GM21367 (cell line): ENCODE results near the gene ATXN1.

Source experiments
- ATAC-seq: cut with Tn5 transposase; IDR thresholded peaks from one replicate; pipeline ENCODE4 v1.9.1; 2021; ENCODE audit not compliant: unreplicated experiment

ATXN1 gene

DNA sequence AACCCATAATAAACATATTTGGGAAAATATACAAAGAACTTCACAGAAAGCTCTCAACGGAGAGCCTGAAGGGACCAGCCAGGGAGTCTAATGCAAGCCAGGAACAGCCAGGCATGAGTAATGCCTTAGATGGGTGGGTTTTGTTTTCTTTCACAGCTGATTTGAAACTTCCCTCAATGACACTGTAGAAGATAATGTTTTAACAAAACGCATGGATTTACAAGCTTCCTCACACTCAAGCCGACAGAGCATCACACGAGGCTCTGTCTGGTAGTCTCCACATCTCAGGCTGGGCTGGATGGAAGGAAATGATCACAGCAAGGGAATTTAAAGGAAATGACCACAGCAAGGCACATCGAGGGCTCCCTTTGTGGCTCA is 409.0 kb downstream of the ATXN1 start:
- no peak for ATAC-seq

GRCh38 chr6:16349544-16349943 is 411.7 kb downstream of the ATXN1 start:
- no peak for ATAC-seq

DNA sequence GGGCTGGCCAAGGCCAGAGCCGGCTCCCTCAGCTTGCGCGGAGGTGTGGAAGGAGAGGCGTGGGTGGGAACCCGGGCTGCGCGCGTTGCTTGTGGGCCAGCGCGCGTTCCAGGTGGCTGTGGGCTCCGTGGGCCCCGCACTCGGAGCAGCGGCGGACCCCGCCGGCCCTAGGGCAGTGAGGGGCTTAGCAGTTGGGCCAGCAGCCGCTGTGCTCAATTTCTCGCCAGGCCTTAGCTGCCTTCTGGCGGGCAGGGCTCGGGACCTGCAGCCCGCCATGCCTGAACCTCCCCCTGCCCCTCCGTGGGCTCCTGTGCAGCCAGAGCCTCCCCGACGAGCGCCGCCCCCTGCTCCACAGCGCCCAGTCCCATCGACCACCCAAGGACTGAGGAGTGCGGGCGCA is 414.4 kb downstream of the ATXN1 start:
- ATAC-seq = no peak

DNA sequence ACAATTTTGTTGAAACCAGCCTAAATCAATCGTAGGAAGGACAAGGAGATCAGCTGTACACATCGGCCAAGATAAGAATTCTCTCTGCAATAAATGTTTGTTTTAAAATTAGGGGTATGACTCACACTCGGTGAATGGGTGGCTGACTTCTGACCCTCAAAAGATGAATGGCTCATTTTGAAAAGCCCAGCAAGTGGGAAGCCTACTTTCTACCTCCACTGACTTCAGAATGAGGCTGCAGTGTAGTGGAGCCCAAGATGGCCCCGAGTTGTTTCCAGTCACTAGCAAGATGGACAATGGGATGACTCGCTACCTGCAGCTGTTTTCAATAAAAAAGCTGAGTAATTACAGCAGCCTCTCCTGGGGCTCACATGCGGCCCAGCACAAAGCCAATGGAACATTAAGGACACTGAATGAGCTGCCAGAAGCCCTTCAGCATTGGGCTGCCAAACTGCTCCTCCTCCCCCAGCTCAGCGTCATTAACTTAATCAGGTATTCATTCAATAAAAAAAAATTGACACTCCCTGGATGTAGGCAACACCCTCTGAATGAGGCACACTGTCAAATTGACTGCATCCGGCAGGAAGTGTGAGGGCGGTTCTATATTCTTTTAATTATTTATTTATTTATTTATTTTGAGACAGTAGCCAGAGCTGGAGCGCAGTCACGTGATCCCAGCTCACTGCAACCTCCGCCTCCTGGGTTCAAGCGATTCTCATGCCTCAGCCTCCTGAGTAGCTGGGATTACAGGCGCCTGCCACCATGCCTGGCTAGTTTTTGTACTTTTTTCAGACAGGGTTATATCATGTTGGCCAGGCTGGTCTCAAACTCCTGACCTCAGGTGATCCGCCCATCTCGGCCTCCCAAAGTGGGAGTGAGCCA is 415.6 kb downstream of the ATXN1 start:
- no peak for ATAC-seq

GRCh38 chr6:16344756-16345155 is 416.5 kb downstream of the ATXN1 start:
- no peak for ATAC-seq

GRCh38 chr6:16343593-16343992 is 417.7 kb downstream of the ATXN1 start:
- ATAC-seq = no peak

- no peak for ATAC-seq
Observed at GRCh38 chr6:16339265-16339587, 422.0 kb downstream of the ATXN1 start.

- no peak for ATAC-seq
Observed at GRCh38 chr6:16338577-16339264, 422.5 kb downstream of the ATXN1 start.

- ATAC-seq = no peak
Observed at GRCh38 chr6:16337295-16337975, 423.8 kb downstream of the ATXN1 start.

DNA sequence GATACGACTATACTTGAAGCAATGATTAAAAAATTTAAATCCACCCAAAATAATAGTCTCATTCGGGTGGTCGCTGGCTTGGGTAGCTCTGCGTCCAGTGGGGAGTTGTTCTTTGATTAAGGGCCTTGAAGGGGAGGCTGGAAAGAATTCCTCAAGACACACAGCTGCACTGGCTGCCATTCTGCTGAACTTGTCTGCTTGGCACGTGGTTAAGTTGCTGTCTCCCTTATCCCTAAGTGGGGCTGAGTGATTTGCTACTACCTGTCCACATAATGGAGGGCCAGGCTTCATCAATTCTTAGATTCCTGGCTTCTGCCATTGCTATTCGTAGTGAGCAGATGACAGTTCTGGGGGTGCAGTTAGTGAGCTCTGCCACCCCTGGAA is 424.4 kb downstream of the ATXN1 start:
- no peak for ATAC-seq

DNA sequence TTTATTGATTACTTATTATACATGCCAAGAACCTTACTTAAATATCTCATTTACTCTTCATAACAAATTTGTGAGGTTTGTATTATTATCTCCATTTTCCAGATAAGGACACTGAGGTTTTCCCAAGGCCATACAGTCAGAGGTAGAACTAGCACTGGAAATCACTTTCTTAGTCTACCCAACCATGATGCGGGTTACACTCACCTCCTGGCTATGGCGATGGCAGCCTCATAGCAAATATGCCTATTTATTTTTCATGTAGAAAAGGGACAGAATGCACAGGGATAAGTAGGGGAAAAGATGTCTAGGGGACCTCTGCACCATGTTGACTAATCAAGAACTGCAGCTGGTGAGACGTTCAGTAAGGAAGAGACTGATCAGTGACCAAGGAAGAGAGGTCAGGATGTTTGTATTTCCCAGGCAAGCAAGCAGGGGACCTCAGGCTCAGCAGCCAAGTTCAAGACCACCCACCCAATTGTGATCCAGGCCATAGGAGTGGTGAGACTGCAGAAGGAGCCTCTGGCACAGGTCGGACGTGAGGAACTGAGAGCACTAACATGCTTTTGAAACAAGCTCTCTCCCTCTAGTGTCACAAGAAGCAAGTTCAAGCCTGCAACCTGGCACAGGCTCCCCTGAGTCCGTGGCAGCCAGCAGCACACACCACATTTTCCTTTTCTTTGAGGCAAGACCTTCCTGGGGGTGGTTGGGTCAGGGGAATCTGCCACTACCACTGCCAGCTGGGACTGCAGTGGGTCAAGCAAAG is 425.0 kb downstream of the ATXN1 start:
- ATAC-seq = no peak

- ATAC-seq = no peak
Observed at GRCh38 chr6:16335176-16335575, 426.1 kb downstream of the ATXN1 start.

DNA sequence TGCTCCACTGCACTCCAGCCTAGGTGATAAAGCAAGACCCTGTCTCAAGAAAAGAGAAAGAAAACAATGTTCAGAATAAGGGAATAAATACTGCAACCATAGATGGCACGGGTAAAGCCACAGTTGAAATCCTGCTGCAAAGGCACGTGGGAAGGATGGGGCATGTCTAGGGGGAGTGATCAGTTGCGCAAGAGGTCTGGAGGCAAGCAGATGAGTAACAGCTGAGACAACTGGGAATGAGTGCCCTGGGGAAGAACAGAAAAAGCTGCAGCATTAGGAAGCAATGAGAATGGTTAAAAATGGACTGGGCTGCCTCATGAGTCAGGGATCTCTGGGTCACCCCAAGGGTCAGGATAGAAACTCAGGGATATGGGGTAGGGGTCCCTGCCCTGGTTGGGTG is 426.6 kb downstream of the ATXN1 start:
- no peak for ATAC-seq

GRCh38 chr6:16333580-16333979 is 427.7 kb downstream of the ATXN1 start:
- no peak for ATAC-seq

DNA sequence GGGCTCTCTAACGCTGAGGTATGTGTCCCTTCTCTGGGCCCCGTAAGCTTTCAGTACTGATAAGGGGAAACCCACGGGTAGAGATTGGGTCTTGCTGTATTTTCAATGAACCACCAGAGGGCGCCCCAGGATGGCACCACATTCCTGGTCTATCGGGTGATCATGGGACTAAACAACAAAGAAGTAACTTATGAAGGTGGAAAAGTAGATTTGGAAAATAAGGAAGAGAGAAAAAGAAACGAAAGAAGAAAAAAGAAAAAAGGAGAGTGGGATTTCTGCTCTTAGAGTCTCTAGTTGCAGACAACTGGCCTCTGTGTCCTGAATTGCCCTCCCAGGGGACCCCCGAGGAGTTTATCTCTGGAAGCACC is 429.1 kb downstream of the ATXN1 start:
- ATAC-seq = peak; percentile 84

DNA sequence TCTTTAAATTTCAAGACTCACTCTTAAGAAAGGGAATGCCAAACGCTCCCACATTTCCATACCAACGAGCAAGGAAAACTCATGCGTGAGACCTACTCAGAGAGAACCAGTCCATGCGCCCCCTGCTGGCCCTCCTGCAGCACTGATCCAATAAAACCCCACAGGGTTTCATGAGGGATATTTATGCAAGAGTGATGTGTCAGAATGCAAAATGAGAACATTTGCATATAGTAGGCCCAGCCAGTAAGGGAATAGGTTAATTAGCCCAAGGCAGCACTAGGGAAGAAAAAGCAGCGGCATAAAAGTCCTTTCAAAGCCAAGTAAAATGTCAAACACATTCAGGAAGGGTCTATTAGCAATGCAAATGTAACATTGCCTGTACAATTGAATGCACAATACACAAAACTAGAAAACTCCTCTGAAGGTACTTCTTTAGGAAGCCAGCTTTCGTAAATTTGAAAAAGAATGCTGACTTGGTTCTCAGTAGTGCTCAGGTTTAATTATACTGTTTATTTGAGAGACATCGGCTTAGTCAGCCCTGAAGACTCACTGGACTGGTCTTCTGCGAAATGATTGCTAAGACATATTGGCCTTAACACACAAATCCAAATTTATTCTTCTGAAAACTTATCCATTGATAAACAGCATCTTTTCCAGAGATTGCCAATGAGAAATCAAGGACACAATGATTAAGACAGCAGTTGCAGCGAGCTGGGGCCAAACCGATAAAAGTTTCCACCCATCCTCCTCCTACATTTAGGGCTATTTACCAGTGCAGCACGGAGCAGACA is 429.7 kb downstream of the ATXN1 start:
- peak; percentile 38 for ATAC-seq

- no peak for ATAC-seq
Observed at GRCh38 chr6:16329233-16329632, 432.0 kb downstream of the ATXN1 start.

DNA sequence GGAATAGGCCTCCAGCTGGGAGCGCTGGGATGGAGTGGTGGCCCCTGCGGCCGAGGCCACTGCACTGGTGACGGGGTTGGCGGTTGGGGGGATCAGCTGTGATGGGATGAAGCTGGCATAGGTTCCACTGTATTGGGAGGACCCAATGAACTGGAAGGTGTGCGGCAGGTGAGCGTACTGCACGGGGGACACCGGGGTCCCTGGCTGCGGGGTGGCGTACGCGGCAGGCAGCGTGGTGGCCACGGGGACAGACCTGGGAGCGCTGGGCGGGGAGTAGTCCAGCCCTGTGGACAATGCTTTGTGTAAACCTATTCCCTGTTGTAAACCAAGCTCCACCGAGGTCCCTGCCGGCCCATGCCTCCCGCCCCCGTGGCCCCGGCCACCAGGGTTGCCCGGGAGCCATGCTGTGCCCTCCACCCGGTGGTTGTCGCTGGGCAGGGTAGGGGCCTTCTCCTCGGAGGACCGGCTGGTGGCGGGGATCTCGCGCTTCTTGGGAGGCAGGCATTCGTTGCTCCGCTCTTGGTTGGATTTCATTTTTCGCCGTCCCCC is 433.4 kb downstream of the ATXN1 start:
- no peak for ATAC-seq

DNA sequence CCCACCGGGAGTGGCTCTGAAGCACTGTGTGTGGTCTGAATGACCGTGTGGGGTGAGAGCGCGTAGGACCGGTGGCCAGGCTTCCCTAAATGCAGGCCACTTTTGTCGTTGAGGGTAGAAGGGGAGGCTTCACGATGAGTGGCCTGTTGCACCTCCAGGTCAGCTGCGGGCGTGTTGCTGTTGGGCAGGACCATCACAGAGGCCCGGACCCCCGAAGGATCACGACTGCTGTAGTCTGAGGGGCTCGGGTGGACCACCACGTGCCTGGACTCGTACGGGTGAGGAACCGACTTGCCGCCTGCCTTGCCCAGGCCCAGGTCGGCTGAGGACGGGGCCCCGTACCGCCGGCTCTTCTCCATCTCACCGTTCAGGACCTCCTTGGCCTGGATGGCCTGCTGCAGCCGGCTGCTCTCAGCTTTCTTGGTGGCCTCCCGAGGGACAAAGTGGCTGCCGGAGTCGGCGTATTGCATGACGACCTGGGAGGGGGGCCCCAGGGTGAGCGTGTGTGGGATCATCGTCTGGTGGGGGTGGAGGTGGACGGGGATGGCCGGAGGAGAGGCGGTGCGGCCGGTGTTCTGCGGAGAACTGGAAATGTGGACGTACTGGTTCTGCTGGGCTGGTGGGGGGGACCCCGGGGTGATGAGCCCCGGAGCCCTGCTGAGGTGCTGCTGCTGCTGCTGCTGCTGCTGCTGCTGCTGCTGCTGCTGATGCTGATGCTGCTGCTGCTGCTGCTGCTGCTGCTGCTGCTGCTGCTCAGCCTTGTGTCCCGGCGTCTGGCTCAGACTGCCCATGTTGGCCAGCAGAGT is 434.1 kb downstream of the ATXN1 start:
- no peak for ATAC-seq

DNA sequence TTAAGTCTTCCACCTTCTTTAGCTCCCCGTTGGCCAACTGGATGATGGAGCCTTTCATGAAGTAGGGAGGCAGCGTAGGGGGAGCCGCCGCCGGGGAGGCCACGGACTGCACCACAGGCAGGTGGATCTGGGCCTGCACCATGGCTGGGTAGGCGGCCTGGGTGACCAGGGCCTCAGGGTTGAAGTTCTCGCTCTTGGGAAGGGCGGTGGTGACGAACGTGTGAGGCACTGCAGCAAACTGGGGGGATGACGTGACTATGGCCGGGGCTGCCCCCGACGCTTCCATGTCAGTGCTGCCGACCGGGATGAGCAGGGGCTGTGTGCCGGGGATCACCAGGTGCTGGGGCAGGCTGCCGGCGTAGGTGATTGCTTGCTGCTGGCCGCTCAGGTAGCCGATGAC is 434.7 kb downstream of the ATXN1 start:
- no peak for ATAC-seq
